Activated B cell treated with CpG ODN at 0.5 μM for 24 hours (primary cell): ENCODE results near the gene NKX2-2. TPM values are rescaled to one million over a fixed set of nuclear protein-coding genes. Genes with fewer than 3 reads are reported as not detected.

Experiments used
- ATAC-seq: fragments of 200-7000 bp; cut with Tn5 transposase; one replicate; pipeline ENCODE4 v1.10.0; 2021; ENCODE audit warnings: low read depth, mild to moderate bottlenecking, moderate library complexity
- CTCF ChIA-PET: fragments of 350-600 bp; sonication (Branson Sonifier 250); formaldehyde crosslinking; loops from one replicate; lab custom pipeline; 2021; ENCODE audit warnings: antibody characterized with exemption; lab: Charles Lee
- POLR2A ChIA-PET: fragments of 350-600 bp; sonication (Branson Sonifier 250); formaldehyde crosslinking; loops from one replicate; lab custom pipeline; 2021; ENCODE audit warnings: antibody characterized with exemption; lab: Charles Lee
- DNase-seq: peaks from one replicate; pipeline ENCODE4 v3.0.0; 2022
- H3K27ac Mint-ChIP-seq: one replicate; pipeline ENCODE4 v1.8.0; 2020; ENCODE audit warnings: mixed read lengths
- H3K27me3 Mint-ChIP-seq: one replicate; pipeline ENCODE4 v1.8.0; 2021; ENCODE audit warnings: mixed read lengths
- H3K36me3 Mint-ChIP-seq: one replicate; pipeline ENCODE4 v1.8.0; 2021; ENCODE audit warnings: low read depth, mixed read lengths
- H3K4me1 Mint-ChIP-seq: one replicate; pipeline ENCODE4 v1.8.0; 2021; ENCODE audit warnings: mixed read lengths
- H3K4me3 Mint-ChIP-seq: one replicate; pipeline ENCODE4 v1.8.0; 2020; ENCODE audit warnings: mild to moderate bottlenecking, mixed read lengths
- H3K9me3 Mint-ChIP-seq: one replicate; pipeline ENCODE4 v1.8.0; 2020; ENCODE audit warnings: mixed read lengths
- intact Hi-C: fragments of 100-400 bp; cut with micrococcal nuclease; formaldehyde crosslinking; loops from one replicate; pipeline ENCODE4 v1.15.1; 2024
- total RNA-seq: library from RNA; stranded (reverse); gene quantifications from 2 replicates; pipeline ENCODE4 v1.2.3, GENCODE V29; 2022
- TF ChIP-seq, protein P1 (sequence below): fragments of 200-600 bp; IDR thresholded peaks from one replicate; pipeline ENCODE4 v1.8.0; 2022; ENCODE audit warnings: antibody characterized with exemption, mild to moderate bottlenecking

NKX2-2 gene
- total RNA-seq, 1 donor from 2014 or later: not detected

DNA sequence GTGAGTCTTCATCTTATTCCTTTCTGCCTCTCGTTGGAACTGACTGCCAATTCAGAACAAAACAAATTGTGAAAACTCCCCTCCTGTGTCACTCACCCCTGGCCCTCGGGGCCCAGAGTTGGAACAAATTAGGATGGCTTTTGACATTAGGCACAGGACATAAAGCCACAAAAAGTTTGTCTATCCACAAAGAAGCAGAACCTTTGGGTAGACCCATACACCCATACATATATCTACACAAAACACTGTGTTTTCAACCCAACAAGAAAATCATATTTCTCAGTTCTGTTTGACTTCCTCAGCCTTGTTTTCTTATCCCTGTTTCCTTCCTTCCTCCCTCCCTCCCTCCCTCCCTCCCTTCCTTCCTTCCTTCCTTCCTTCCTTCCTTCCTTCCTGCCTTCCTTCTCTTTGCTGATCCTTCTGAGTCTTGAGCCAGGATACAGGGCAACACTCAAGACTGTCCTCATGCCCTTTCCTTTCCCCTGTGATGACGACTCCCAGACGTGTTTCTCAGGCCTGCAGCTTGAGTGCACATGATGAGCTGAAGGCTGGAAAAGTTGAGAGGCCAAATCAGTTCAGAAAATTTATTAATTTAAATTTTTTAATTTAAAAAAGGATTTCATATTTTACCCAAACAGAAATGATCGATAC, 41.7 kb upstream of the NKX2-2 start:
- H3K4me3 Mint-ChIP-seq: no peak overlapping the region
- no peak overlapping the region for H3K27ac Mint-ChIP-seq
- no peaks in the 10 kb centered on the region for H3K36me3 Mint-ChIP-seq
- ChIA-PET CTCF (no interaction called here), POLR2A (no interaction called here)
- DNase-seq (no peak), ATAC-seq (no peak)
- H3K9me3 Mint-ChIP-seq: no peaks in the 10 kb centered on the region
- H3K27me3 Mint-ChIP-seq: peaks cover 19% of the 10 kb centered on the region
- intact Hi-C loops: no loop called here
- no peaks in the 10 kb centered on the region for H3K4me1 Mint-ChIP-seq
- TF ChIP-seq, protein P1, sequence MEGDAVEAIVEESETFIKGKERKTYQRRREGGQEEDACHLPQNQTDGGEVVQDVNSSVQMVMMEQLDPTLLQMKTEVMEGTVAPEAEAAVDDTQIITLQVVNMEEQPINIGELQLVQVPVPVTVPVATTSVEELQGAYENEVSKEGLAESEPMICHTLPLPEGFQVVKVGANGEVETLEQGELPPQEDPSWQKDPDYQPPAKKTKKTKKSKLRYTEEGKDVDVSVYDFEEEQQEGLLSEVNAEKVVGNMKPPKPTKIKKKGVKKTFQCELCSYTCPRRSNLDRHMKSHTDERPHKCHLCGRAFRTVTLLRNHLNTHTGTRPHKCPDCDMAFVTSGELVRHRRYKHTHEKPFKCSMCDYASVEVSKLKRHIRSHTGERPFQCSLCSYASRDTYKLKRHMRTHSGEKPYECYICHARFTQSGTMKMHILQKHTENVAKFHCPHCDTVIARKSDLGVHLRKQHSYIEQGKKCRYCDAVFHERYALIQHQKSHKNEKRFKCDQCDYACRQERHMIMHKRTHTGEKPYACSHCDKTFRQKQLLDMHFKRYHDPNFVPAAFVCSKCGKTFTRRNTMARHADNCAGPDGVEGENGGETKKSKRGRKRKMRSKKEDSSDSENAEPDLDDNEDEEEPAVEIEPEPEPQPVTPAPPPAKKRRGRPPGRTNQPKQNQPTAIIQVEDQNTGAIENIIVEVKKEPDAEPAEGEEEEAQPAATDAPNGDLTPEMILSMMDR: no peak

DNA sequence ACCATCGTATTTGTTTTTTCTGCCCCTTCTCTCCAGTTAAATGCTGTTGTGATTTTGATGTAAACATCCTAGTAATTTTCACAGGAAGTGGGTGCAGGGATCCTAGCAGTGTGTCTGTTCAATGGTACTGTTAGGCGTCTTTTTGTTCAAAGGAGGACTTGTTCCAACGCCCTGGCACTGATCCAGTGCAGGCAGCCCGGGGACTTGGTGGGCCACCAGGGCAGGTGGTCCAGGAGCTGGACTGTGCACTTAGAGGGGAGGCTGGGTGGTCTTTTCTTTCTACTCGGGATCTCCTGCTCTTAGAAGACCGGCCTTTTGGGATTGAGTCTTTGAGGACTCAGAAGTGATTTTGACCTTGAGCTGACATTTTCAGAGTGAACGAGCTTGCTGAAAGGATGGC, 41.1 kb upstream of the NKX2-2 start:
- TF ChIP-seq, protein P1: no peak
- H3K27me3 Mint-ChIP-seq: peaks cover 15% of the 10 kb centered on the region
- no peaks in the 10 kb centered on the region for H3K9me3 Mint-ChIP-seq
- H3K27ac Mint-ChIP-seq: no peak overlapping the region
- H3K36me3 Mint-ChIP-seq: no peaks in the 10 kb centered on the region
- ChIA-PET CTCF (no interaction called here), POLR2A (no interaction called here)
- DNase-seq: no peak
- ATAC-seq: no peak
- intact Hi-C loops: no loop called here
- no peak overlapping the region for H3K4me3 Mint-ChIP-seq
- no peaks in the 10 kb centered on the region for H3K4me1 Mint-ChIP-seq

DNA sequence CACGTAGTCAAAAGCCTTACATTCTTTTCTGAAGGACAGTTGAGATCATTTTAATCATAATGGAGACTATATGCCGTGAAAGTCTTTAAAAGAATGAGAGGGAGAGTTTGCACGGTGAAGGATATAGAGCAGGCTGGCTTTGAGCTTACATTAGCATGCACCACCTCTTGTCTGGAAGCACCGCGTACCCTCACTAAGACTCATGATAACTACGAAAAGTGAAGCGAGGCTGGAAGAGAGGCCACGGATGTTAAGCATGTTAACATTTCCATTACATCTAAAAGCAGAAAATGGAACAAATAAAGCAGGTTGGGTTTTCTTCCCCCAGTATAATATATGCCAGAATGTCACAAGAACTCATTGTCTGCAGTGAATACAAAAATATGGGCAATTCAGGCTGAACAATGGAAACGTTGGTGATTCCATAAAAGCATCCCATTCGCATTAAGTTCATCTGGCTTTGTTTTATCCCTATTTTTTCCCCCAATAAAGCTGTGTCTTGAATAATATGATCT, 40.6 kb upstream of the NKX2-2 start:
- intact Hi-C loops: no loop called here
- H3K27ac Mint-ChIP-seq: no peak overlapping the region
- H3K36me3 Mint-ChIP-seq: no peaks in the 10 kb centered on the region
- no peak for DNase-seq
- ChIA-PET POLR2A (no interaction called here), CTCF (no interaction called here)
- H3K4me3 Mint-ChIP-seq: no peak overlapping the region
- H3K4me1 Mint-ChIP-seq: no peaks in the 10 kb centered on the region
- H3K9me3 Mint-ChIP-seq: no peaks in the 10 kb centered on the region
- peaks cover 15% of the 10 kb centered on the region for H3K27me3 Mint-ChIP-seq
- ATAC-seq: no peak
- TF ChIP-seq, protein P1: no peak

DNA sequence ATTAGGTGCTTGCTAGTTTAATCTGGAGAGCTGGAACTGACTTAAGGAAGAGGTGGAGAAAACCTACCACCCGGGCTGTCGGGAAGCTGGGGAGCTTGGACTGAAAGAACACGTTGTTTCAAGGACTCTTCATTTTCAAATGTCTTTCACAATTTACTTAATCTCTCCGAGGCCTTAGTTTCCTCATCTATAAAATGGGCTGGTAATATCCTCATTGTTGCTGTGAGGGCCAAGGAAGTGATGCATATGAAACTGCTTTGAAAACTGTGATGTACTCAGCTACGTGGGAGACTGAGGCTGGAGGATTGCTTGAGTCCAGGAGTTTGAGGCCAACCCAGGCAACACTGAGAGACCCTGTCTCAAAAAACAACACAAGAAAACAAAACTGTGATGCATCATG, 36.7 kb upstream of the NKX2-2 start:
- ATAC-seq (no peak), DNase-seq (no peak)
- CTCF ChIA-PET: no interaction called here
- Mint-ChIP-seq H3K9me3 (no peaks in the 10 kb centered on the region), H3K27ac (no peak overlapping the region), H3K4me1 (no peaks in the 10 kb centered on the region), H3K36me3 (no peaks in the 10 kb centered on the region), H3K27me3 (peaks cover 11% of the 10 kb centered on the region), H3K4me3 (no peak overlapping the region)
- intact Hi-C loops: no loop called here
- POLR2A ChIA-PET: no interaction called here
- TF ChIP-seq, protein P1: no peak

DNA sequence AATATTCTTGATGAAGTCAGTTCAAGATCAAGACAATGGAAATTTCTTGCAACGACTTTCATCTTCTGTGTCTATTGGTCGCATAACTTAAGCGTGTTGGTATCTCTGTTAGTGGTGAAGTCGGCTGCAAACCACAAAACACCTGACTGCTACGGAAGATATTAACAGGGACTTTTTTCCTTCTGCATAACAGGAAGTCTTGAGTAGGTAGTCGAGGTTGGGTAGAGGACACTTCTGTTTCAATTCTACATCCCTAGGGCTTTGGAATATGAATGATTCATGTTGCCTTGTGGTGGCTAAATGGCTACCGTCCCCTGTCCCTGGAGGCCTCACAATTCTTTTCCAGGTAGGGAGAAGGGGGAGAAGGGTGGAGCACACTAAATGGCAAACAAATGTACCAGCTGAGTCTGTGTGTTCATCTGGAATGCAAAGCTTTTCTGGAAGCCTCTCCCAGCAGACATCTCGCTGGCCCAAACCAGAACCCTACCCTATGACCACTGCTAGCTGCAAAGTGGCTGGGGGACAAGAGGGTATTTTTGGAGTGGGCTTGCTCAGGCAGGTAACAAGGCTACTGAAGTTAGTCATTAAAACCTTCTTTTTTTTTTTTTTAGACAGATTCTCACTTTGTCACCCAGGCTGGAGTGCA, 34.6 kb upstream of the NKX2-2 start:
- H3K4me3 Mint-ChIP-seq: no peak overlapping the region
- TF ChIP-seq, protein P1: no peak

More for the DNA sequence above, 34.6 kb upstream of the NKX2-2 start:
- POLR2A ChIA-PET: no interaction called here
- CTCF ChIA-PET: no interaction called here
- intact Hi-C loops: no loop called here
- no peaks in the 10 kb centered on the region for H3K36me3 Mint-ChIP-seq
- ATAC-seq (no peak), DNase-seq (no peak)
- peaks cover 8% of the 10 kb centered on the region for H3K27me3 Mint-ChIP-seq
- no peak overlapping the region for H3K27ac Mint-ChIP-seq
- H3K4me1 Mint-ChIP-seq: no peaks in the 10 kb centered on the region
- peaks cover 2% of the 10 kb centered on the region for H3K9me3 Mint-ChIP-seq
